Dedifferentiated amniotic fluid mesenchymal stem cell (primary cell): ENCODE data around the gene ARRB1.
A peak's percentile ranks its signal among the peaks of the same experiment; 100 is the strongest.

Experiments used
- DNase-seq: peaks from one replicate; pipeline ENCODE4 v3.0.0-alpha.2; 2016; ENCODE audit errors: extremely low spot score

ARRB1 gene

DNA sequence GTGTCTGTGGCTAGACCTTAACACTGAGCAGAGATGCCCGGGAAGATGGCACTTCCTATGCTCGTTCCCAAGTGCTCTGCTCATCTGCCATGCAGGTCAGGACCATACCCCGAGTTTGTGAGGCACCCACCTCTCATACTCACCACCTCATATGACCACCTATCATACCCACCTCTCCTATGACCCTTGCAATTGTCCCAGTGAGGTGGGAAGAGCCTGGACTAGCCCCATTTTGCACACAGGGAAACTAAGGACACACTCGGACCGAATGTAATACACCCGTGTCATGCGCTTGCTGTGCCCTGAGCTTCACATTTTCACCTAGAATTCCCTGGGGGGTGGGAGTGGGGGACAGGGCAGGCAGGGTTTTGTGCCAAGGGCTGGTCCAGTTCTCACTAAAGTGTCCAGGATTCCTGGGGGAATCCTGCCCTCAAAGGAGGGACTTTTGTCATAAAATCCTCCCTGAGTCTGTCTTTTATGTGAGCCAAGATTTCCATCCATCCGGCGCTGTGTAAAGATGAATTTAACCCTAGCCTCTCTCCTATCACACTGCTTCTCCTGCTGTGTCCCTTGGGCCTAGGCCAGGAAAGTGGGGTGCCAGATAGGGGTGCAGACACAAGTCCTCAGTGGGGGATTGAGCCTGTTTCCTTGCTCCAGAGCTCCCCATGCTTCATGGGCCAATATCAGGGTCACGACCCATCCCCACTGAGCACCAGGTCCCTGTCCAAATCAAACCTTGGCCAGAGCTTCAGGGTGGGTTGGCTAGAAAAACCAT lies 90.9 kb downstream of the ARRB1 start:
- no peak for DNase-seq

- DNase-seq, result no peak
These were observed 97.1 kb downstream of the ARRB1 start for GRCh38 chr11:75254326-75254725.

- no peak for DNase-seq
These were observed 101.8 kb downstream of the ARRB1 start for GRCh38 chr11:75249704-75250103.

GRCh38 chr11:75248924-75249256 lies 102.6 kb downstream of the ARRB1 start:
- DNase-seq, result no peak

- no peak for DNase-seq
These were observed 104.7 kb downstream of the ARRB1 start for GRCh38 chr11:75246671-75247350.

- DNase-seq, result no peak
These were observed 105.3 kb downstream of the ARRB1 start for GRCh38 chr11:75246006-75246670.

DNA sequence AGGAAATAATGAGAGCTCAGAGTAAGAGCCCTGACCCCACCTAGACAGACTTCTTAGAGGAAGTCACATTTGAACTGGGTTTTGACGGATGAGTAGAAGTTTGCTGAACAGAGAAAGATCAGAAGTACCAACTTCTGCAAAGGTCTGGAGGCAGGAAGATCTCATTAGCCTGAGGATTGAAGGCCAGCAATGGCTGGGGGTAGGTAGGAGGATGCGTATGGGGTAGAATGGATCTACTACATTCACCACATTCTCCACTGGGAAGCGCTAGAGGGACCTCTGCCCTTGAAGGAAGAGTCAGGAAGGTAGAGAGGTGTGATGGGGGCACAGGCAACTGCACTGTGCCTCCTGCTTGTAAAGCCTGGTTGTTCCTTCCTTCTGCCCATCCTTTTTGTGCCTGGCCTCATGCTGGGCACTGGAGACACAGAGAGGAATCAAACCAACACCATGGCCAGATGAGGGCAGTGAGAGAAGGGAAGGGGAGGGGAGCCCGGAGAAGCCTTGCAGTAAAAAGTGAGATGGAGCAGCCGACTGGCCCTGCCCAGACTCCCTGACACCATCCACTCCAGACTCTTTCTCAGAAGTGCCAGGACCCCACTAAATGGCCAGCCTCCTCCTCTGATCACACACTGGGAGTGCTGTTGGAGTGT lies 106.0 kb downstream of the ARRB1 start:
- DNase-seq, result no peak

DNA sequence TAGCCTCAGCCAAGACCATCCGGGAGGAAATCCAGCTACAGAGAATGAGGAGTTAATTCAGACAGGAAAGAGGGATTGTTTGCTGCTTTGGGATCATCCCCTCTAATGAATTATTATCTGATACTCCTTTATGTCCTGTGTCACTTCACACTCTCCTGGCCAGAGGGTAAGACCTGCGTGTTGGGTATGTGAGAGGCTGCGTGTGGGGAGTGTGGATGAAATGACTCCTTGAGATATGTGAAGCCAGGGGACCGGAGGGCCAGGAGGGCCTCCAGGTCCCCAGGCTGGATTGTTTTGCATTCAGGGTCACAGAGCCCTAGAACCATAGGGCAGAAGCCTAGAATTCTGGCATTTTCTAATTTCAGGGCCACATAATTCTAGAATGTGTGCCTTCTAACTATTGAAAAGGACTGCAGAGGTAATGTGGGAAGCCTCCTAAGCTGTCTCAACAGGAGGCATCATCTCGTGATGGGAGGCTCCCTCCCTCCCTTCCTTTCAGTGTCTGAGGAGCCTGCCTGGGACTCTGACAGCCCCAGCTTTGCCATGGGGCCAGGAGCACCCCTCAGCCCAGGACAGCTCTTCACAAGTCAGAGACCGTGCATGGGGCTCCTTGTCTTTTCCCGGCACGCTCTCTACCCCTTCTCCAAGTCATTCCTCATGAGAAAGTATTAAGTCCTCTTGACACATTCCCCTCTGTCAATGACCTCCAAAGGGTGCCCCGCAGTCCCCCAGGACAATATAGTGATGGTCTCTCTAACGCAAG lies 107.2 kb downstream of the ARRB1 start:
- no peak for DNase-seq

DNA sequence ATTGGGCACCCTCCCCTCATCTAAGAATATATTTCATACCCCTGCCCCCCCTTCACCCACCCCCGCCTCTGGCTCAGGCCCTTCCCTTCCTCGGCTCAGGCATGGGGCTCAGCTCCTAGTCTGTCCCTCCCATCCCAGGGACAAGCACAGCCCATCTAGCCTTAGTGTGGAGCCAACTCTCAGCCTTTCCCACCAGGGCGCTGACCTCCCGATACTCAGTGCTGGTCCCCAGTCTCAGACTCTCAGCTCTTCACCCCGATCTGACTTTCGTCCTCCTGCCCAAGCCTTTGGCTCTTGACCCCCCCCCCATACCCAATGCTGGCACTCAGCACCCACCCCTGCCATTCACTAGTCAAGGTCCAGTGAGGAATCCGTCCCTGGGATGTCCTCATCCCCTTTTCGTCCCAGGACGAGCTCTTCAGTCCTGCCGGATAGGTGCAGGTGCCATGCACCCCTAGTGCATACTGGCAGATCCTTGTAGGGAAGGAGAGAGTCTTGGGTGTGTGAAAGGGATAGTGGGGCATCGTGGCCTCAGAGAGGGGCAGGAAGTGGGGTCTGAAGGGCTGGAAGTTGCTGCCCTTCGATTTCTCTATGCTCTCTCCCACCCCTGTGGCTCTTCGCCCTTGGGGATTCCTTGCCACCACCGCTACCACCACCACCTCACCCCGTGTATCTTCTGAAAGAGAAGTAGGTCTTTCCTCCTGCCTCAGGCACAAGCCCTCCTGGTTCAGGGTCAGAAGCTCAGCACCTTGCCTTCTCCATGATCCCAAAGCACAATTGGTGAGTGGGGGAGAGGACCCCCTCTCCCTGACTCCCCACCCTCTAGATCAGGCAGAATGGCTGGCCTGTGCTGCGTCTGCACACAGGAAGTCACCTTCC lies 108.5 kb downstream of the ARRB1 start:
- DNase-seq, result no peak

- DNase-seq, result no peak
These were observed 109.4 kb downstream of the ARRB1 start for GRCh38 chr11:75241906-75242644.

GRCh38 chr11:75241036-75241905 lies 110.2 kb downstream of the ARRB1 start:
- peak; percentile 65 for DNase-seq

GRCh38 chr11:75240311-75241035 lies 111.0 kb downstream of the ARRB1 start, which contains the start of gene TPBGL:
Gene TPBGL, plus strand, starts transcription at chr11:75240774. Its CDS starts 276 bp downstream, at chr11:75241050.
- DNase-seq, result no peak

GRCh38 chr11:75239531-75240290 lies 111.8 kb downstream of the ARRB1 start:
- no peak for DNase-seq

DNA sequence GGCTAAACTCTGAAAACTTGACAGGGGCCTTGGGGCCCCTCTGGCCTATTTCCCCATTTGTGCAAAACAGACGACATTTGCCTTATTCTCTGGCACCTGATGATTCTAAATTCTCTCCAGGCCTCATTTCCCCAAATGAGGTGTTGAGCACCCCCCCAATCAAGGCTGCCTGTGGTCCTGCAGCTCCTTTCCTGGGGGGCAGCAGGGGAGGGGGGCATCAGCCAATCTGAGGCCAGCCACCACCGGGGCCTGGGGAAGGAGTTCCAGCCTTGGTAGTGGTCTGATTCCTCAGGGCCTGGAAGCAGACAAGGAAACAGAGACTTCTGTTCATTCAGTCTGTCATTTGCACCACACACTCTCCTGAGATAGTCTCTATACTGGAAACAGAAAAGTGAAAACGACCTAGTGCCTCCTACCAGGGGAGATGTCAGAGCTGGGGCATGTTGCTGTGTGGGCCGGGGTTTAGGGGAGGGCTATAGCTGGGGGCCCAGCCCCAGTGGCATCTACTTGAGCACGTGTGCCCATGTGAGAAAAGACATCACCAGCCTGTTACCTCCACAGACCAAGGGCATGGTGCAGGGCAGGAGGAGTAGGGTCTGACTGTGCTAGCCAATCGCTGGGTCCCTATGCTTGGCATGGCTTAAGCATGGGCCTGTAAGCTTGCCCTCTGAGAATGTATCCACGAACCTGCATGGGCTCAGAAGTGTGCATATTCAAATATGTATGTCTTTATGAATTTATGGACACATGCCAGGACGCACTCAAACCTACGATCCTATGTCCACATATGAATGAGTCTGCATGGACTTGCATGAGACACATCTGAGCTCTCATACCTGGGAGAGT lies 112.6 kb downstream of the ARRB1 start:
- no peak for DNase-seq

DNA sequence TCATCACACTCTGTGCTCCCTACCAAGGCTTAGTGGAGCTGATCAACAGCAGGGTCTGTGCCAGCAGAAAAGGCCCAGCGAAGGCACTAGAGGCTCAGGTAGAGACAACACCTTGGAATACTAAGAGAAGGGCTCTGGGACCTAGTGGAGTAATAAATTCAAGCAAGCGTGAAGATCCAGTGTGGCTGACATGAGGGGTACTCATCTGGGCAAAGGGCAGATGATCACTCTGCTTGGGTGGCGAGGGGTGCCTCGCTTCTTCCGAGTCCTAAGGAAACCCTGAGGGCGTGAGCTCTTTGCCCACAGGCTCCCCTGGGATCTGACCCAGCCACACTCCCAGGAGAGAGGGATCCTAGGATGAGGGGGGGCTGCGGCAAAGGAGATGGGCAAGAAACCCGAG lies 114.4 kb downstream of the ARRB1 start:
- no peak for DNase-seq

- no peak for DNase-seq
These were observed 115.4 kb downstream of the ARRB1 start for GRCh38 chr11:75236062-75236461.
